Subcutaneous abdominal adipose tissue (tissue), 5 donors: ENCODE measurements around the gene ACP1.
"Not testable (repeated sequence)": the region's sequence is repeated elsewhere in the genome, so short reads cannot be mapped to it uniquely, and the experiment has no call there.

Experiments used
- H3K27ac ChIP-seq: one replicate; pipeline ENCODE4 v1.7.0; 2013; ENCODE audit warnings: low read depth, mild to moderate bottlenecking, inconsistent platforms, low read length, moderate library complexity
- H3K27me3 ChIP-seq, 5 donors: one replicate each; pipeline ENCODE4 v1.7.0; 2013; ENCODE audit warnings: low read length in 5 of 5, inconsistent platforms in 1 of 5; ENCODE audit not compliant: control insufficient read depth in 5 of 5, insufficient read depth in 4 of 5
- H3K36me3 ChIP-seq, 5 donors: one replicate each; pipeline ENCODE4 v1.7.0; 2013; ENCODE audit warnings: low read length in 5 of 5; ENCODE audit not compliant: control insufficient read depth in 5 of 5, insufficient read depth in 5 of 5
- H3K4me1 ChIP-seq, 5 donors: one replicate each; pipeline ENCODE4 v1.7.0; 2013; ENCODE audit warnings: low read length in 5 of 5, mild to moderate bottlenecking in 3 of 5, moderate library complexity in 1 of 5; ENCODE audit not compliant: control insufficient read depth in 5 of 5, insufficient read depth in 5 of 5
- H3K4me3 ChIP-seq, 5 donors: one replicate each; pipeline ENCODE4 v1.7.0; 2013; ENCODE audit warnings: low read length in 5 of 5, low read depth in 1 of 5
- H3K9ac ChIP-seq, 5 donors: one replicate each; pipeline ENCODE4 v1.7.0; 2013; ENCODE audit warnings: low read length in 5 of 5, mild to moderate bottlenecking in 4 of 5, moderate library complexity in 3 of 5
- H3K9me3 ChIP-seq, 5 donors: one replicate each; pipeline ENCODE4 v1.7.0; 2013; ENCODE audit warnings: low read length in 5 of 5; ENCODE audit not compliant: control insufficient read depth in 5 of 5
- donor health status: healthy.
- donor health status: healthy.
- donor health status: healthy.
- donor health status: healthy.
- donor health status: healthy.

ACP1 gene

GRCh38 chr2:309148-309953, 44.6 kb downstream of the ACP1 start:
- H3K27me3 ChIP-seq: peaks cover 0 to 9% (median 6%) of the 10 kb centered on the region in 5 donors
- no peak overlapping the region for H3K27ac ChIP-seq
- no peaks in the 10 kb centered on the region for H3K9me3 ChIP-seq
- H3K4me1 ChIP-seq: no peaks in the 10 kb centered on the region
- H3K9ac ChIP-seq: no peak overlapping the region
- H3K4me3 ChIP-seq: no peak overlapping the region
- H3K36me3 ChIP-seq: no peaks in the 10 kb centered on the region

GRCh38 chr2:309954-310510, 45.3 kb downstream of the ACP1 start:
- Histone ChIP-seq H3K4me1 (peaks cover 0 to 2% (median 0%) of the 10 kb centered on the region in 5 donors), H3K36me3 (no peaks in the 10 kb centered on the region), H3K4me3 (no peak overlapping the region), H3K27ac (no peak overlapping the region), H3K9ac (no peak overlapping the region), H3K9me3 (no peaks in the 10 kb centered on the region), H3K27me3 (peaks cover 0 to 11% (median 6%) of the 10 kb centered on the region in 5 donors)

GRCh38 chr2:310994-311393, 46.2 kb downstream of the ACP1 start:
- no peaks in the 10 kb centered on the region for H3K36me3 ChIP-seq
- H3K4me1 ChIP-seq: peaks cover 0 to 2% (median 0%) of the 10 kb centered on the region in 5 donors
- H3K27ac ChIP-seq: no peak overlapping the region
- peaks cover 3 to 11% (median 8%) of the 10 kb centered on the region in 5 donors for H3K27me3 ChIP-seq
- no peak overlapping the region for H3K4me3 ChIP-seq
- no peaks in the 10 kb centered on the region for H3K9me3 ChIP-seq
- no peak overlapping the region for H3K9ac ChIP-seq

- Histone ChIP-seq H3K36me3 (no peaks in the 10 kb centered on the region), H3K4me1 (peaks cover 0 to 2% (median 0%) of the 10 kb centered on the region in 5 donors), H3K9me3 (peaks cover 0 to 3% (median 0%) of the 10 kb centered on the region in 5 donors), H3K4me3 (no peak overlapping the region), H3K27ac (no peak overlapping the region), H3K9ac (no peak overlapping the region), H3K27me3 (peaks cover 3 to 9% (median 7%) of the 10 kb centered on the region in 5 donors)
These were observed 49.2 kb downstream of the ACP1 start for GRCh38 chr2:313991-314390.

GRCh38 chr2:314561-315336, 50.0 kb downstream of the ACP1 start:
- Histone ChIP-seq H3K4me1 (peaks cover 0 to 2% (median 0%) of the 10 kb centered on the region in 5 donors), H3K27ac (no peak overlapping the region), H3K36me3 (no peaks in the 10 kb centered on the region), H3K4me3 (no peak overlapping the region), H3K9me3 (peaks cover 0 to 3% (median 0%) of the 10 kb centered on the region in 5 donors), H3K9ac (no peak overlapping the region), H3K27me3 (peaks cover 3 to 7% (median 4%) of the 10 kb centered on the region in 5 donors)

- H3K27ac ChIP-seq, H3K4me3 ChIP-seq, H3K36me3 ChIP-seq, H3K9ac ChIP-seq, H3K9me3 ChIP-seq, H3K27me3 ChIP-seq, H3K4me1 ChIP-seq: not testable (repeated sequence)
These were observed 51.2 kb downstream of the ACP1 start for GRCh38 chr2:315925-316324.

GRCh38 chr2:316381-316780, 51.6 kb downstream of the ACP1 start:
- H3K36me3 ChIP-seq: no peaks in the 10 kb centered on the region
- peaks cover 0 to 3% (median 0%) of the 10 kb centered on the region in 5 donors for H3K9me3 ChIP-seq
- no peak overlapping the region for H3K4me3 ChIP-seq
- H3K4me1 ChIP-seq: peaks cover 0 to 2% (median 0%) of the 10 kb centered on the region in 5 donors
- H3K9ac ChIP-seq: no peak overlapping the region
- H3K27ac ChIP-seq: no peak overlapping the region
- H3K27me3 ChIP-seq: peaks cover 0 to 4% (median 3%) of the 10 kb centered on the region in 5 donors

- Histone ChIP-seq H3K9me3 (peaks cover 0 to 3% (median 0%) of the 10 kb centered on the region in 5 donors), H3K9ac (no peak overlapping the region), H3K27me3 (peaks cover 0 to 7% (median 4%) of the 10 kb centered on the region in 5 donors), H3K4me3 (no peak overlapping the region), H3K36me3 (no peaks in the 10 kb centered on the region), H3K4me1 (peaks cover 0 to 2% (median 0%) of the 10 kb centered on the region in 5 donors), H3K27ac (no peak overlapping the region)
These were observed 53.0 kb downstream of the ACP1 start for GRCh38 chr2:317501-318424.

- H3K4me1 ChIP-seq: peaks cover 0 to 2% (median 0%) of the 10 kb centered on the region in 5 donors
- peaks cover 0 to 3% (median 0%) of the 10 kb centered on the region in 5 donors for H3K9me3 ChIP-seq
- peaks cover 0 to 7% (median 4%) of the 10 kb centered on the region in 5 donors for H3K27me3 ChIP-seq
- H3K4me3 ChIP-seq: no peak overlapping the region
- no peak overlapping the region for H3K9ac ChIP-seq
- H3K36me3 ChIP-seq: no peaks in the 10 kb centered on the region
- H3K27ac ChIP-seq: no peak overlapping the region
These were observed 54.4 kb downstream of the ACP1 start for GRCh38 chr2:319059-319600.
